Lung (tissue), 12 donors: ENCODE measurements around the gene GATA6. TPM values are rescaled to one million over a fixed set of nuclear protein-coding genes. Genes with fewer than 3 reads are reported as not detected.
A peak's percentile ranks its signal among the peaks of the same experiment; 100 is the strongest.

ENCODE experiments used
- ATAC-seq: fragments of 200-7000 bp; cut with Tn5 transposase; one replicate; pipeline ENCODE4 v1.9.1; 2020; ENCODE audit warnings: moderate number of reproducible peaks; ENCODE audit not compliant: insufficient read depth, low FRiP score
- DNase-seq, 3 donors: peaks; one replicate each; pipeline ENCODE4 v3.0.0-alpha.2; 2013 to 2017
- H3K27ac ChIP-seq, 2 donors: one replicate each; pipeline ENCODE4 v1.5.1; 2013; ENCODE audit warnings: mild to moderate bottlenecking in 2 of 2, moderate library complexity in 2 of 2, control low read depth in 1 of 2, inconsistent platforms in 1 of 2, low read depth in 1 of 2, low read length in 1 of 2
- H3K27me3 ChIP-seq, 3 donors: one replicate each; pipeline ENCODE4 v1.5.1; 2013; ENCODE audit warnings: low read length in 2 of 3; ENCODE audit not compliant: control insufficient read depth in 3 of 3, insufficient read depth in 3 of 3
- H3K36me3 ChIP-seq, 4 donors: one replicate each; pipeline ENCODE4 v1.5.1; 2013; ENCODE audit warnings: low read length in 4 of 4, mild to moderate bottlenecking in 1 of 4, moderate library complexity in 1 of 4; ENCODE audit not compliant: control insufficient read depth in 4 of 4, insufficient read depth in 4 of 4
- H3K4me1 ChIP-seq, 5 donors: one replicate each; pipeline ENCODE4 v1.5.1; 2013; ENCODE audit warnings: low read length in 5 of 5, mild to moderate bottlenecking in 2 of 5, moderate library complexity in 1 of 5; ENCODE audit not compliant: control insufficient read depth in 5 of 5, insufficient read depth in 5 of 5
- H3K4me3 ChIP-seq: one replicate; pipeline ENCODE4 v1.5.1; 2013; ENCODE audit warnings: mild to moderate bottlenecking, control low read depth, moderate library complexity
- H3K9ac ChIP-seq, 2 donors: one replicate each; pipeline ENCODE4 v1.5.1; 2013; ENCODE audit warnings: low read length in 2 of 2, control low read depth in 1 of 2; ENCODE audit not compliant: insufficient read depth in 1 of 2
- H3K9me3 ChIP-seq, 4 donors: one replicate each; pipeline ENCODE4 v1.5.1; 2013; ENCODE audit warnings: low read length in 3 of 4, mild to moderate bottlenecking in 1 of 4, moderate library complexity in 1 of 4; ENCODE audit not compliant: control insufficient read depth in 4 of 4, insufficient read depth in 3 of 4
- CTCF ChIP-seq: IDR thresholded peaks from 2 replicates; pipeline ENCODE4 v1.5.1; 2012; ENCODE audit warnings: mild to moderate bottlenecking; ENCODE audit errors: control extremely low read depth, extremely low read depth
- WGBS, 2 donors: extraction: QIAGEN DNeasy Blood & Tissue Kit; methylation state at CpG; one replicate each; pipeline ENCODE4 v1.1.7; 2013; 5-methylcytosine and 5-hydroxymethylcytosine counted together
- polyA plus RNA-seq, 2 donors: library from polyadenylated mRNA; stranded (reverse); fragments of 200-250 nt; gene quantifications; one replicate each; pipeline ENCODE4 v1.2.1, GENCODE V29; 2013
- total RNA-seq, 2 donors: library from RNA; depleted of rRNA in 1 of 2; stranded (reverse); fragments of >200 nt in 1 of 2; gene quantifications; one replicate each; pipeline ENCODE4 v1.2.1, GENCODE V29; 2014 to 2021
- donor health status: control.
- donor health status: control.
- donor health status: Bipolar disorder and iron deficiency.
- donor health status: healthy.
- donor health status: DM: yes; HTN: yes; CAD: no.

Gene GATA6
- total and polyA plus RNA-seq, 4 donors = 11.3 to 34.3 (median 21.8) TPM

DNA sequence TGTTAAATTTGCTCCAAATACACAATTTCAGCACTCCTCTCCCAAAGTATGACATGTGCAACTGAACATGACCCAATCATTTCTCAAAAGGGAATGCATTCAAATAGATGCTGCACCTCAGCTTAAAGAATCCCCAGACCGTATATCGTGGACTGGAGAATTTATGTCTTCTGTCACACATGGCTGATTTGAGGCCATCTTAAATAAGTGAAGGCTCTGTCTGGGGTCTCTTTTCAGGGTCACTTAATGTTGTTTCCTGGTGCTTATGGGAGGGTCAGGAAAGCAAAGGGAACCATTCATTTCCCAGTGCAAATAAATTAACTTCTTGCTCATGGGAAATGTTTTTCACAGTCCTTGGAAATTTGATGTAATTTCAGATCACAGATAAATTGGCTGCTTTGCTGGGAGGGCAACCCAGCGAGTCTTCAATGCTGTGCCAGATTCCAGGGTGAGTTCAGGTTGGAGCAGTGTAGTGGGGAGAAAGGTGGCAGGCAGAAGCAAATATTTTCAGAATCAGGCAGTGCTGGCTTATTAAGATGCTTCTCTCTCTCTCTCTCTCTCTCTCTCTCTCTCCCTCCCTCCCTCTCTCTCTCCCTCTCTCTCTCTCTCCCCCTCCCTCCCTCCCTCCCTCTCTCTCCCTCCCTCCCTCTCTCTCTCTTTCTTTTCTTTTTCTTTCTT is 34.3 kb downstream of the GATA6 start:
- DNase-seq (no peak), ATAC-seq (no peak)
- no peaks in the 10 kb centered on the region for H3K9me3 ChIP-seq
- no peaks in the 10 kb centered on the region for H3K27me3 ChIP-seq
- no peak for TF ChIP-seq CTCF
- WGBS, 2 donors = 84 to 89% methylated on average over 3 of the region's 3 CpGs
- H3K4me1 ChIP-seq = peaks cover 3 to 27% (median 13%) of the 10 kb centered on the region in 5 donors
- H3K9ac ChIP-seq = no peak overlapping the region
- H3K36me3 ChIP-seq = peaks cover 5 to 23% (median 18%) of the 10 kb centered on the region in 4 donors
- H3K4me3 ChIP-seq = no peak overlapping the region
- peak overlapping the region in 1 of 2 donors; percentile 54 for H3K27ac ChIP-seq

GRCh38 chr18:22204214-22204536 is 34.8 kb downstream of the GATA6 start:
- WGBS, 2 donors = 89 to 95% methylated on average over 1 of the region's 1 CpG
- Histone ChIP-seq H3K36me3 (peaks cover 5 to 23% (median 16%) of the 10 kb centered on the region in 4 donors), H3K4me3 (no peak overlapping the region), H3K9ac (no peak overlapping the region), H3K4me1 (peaks cover 0 to 23% (median 13%) of the 10 kb centered on the region in 5 donors), H3K27ac (no peak overlapping the region), H3K9me3 (no peaks in the 10 kb centered on the region), H3K27me3 (no peaks in the 10 kb centered on the region)
- no peak for DNase-seq
- TF ChIP-seq CTCF = no peak
- ATAC-seq = no peak

DNA sequence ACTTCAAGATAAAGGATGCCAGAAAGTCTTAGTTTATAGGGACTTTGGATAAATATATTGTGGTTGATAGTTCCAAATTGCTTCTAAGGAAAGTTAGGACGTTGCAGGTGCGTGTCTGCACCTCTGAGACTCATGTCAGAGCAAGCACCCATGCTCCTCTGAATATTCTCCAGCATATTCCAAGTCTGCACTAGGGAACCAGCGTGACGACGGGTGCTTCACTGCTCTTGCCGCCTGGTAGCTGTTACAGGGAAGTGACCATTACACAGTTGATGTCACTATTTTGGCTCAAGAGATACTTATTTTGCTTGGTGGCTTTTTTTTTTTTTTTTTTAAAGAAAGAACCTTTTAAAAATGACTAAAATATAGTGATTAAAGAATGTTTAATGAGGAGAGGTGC is 35.6 kb downstream of the GATA6 start:
- peaks cover 5 to 23% (median 16%) of the 10 kb centered on the region in 4 donors for H3K36me3 ChIP-seq
- no peaks in the 10 kb centered on the region for H3K27me3 ChIP-seq
- no peak overlapping the region for H3K27ac ChIP-seq
- no peak overlapping the region for H3K4me3 ChIP-seq
- H3K9me3 ChIP-seq = no peaks in the 10 kb centered on the region
- DNase-seq (no peak), ATAC-seq (no peak)
- TF ChIP-seq CTCF = no peak
- peaks cover 0 to 23% (median 13%) of the 10 kb centered on the region in 5 donors for H3K4me1 ChIP-seq
- WGBS, 2 donors = 86 to 87% methylated on average over 6 of the region's 6 CpGs
- no peak overlapping the region for H3K9ac ChIP-seq
